ENCODE measurements around the gene CD36.
"Not testable (repeated sequence)": the region's sequence is repeated elsewhere in the genome, so short reads cannot be mapped to it uniquely, and the experiment has no call there.

The CD36 gene

GRCh38 chr7:80651471-80651870 is 13.0 kb downstream of the CD36 start:
- Histone ChIP-seq H3K9ac (ENCODE audit: low read length) (no peak overlapping the region), H3K27ac (ENCODE audit: low read depth, low read length) (no peak overlapping the region), H3K4me3 (ENCODE audit: low read depth, low read length) (no peak overlapping the region), H3K36me3 (ENCODE audit: control insufficient read depth, insufficient read depth, low read length) (no peaks in the 10 kb centered on the region), H3K4me1 (ENCODE audit: control insufficient read depth, insufficient read depth, low read length) (no peaks in the 10 kb centered on the region), H3K27me3 (ENCODE audit: control insufficient read depth, insufficient read depth, low read length) (no peaks in the 10 kb centered on the region), H3K9me3 (ENCODE audit: control insufficient read depth, insufficient read depth, low read depth, low read length) (no peaks in the 10 kb centered on the region)

GRCh38 chr7:80653244-80653643 is 14.8 kb downstream of the CD36 start:
- H3K27me3 ChIP-seq (ENCODE audit: control insufficient read depth, insufficient read depth, low read length), result no peaks in the 10 kb centered on the region
- H3K36me3 ChIP-seq (ENCODE audit: control insufficient read depth, insufficient read depth, low read length), result no peaks in the 10 kb centered on the region
- H3K4me1 ChIP-seq (ENCODE audit: control insufficient read depth, insufficient read depth, low read length), result no peaks in the 10 kb centered on the region
- no peaks in the 10 kb centered on the region for H3K9me3 ChIP-seq (ENCODE audit: control insufficient read depth, insufficient read depth, low read depth, low read length)
- no peak overlapping the region for H3K27ac ChIP-seq (ENCODE audit: low read depth, low read length)
- no peak overlapping the region for H3K4me3 ChIP-seq (ENCODE audit: low read depth, low read length)
- no peak overlapping the region for H3K9ac ChIP-seq (ENCODE audit: low read length)

DNA sequence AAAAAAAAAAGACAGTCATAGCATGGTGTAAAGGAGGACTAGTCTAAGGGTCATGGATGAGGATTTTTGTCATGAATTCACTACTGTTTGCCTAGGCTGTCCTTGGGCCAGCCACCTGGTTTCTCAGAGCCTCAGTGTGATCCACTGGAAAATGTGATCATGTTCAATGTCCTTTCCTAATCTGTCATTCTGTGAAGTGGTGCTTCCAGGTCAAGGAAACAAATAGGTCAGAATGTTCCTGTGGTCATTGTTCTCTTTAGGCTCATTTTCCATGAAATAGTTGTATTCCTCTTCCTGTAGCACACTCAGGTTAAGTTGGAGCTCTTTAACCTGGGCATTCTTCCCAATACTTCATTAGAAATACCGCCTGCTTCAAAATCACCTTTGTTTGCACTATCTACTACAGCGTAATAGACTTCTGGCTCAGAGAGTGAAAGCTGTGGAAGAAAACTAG is 16.5 kb downstream of the CD36 start:
- H3K9me3 ChIP-seq (ENCODE audit: control insufficient read depth, insufficient read depth, low read depth, low read length), result no peaks in the 10 kb centered on the region
- no peaks in the 10 kb centered on the region for H3K27me3 ChIP-seq (ENCODE audit: control insufficient read depth, insufficient read depth, low read length)
- H3K27ac ChIP-seq (ENCODE audit: low read depth, low read length), result no peak overlapping the region

DNA sequence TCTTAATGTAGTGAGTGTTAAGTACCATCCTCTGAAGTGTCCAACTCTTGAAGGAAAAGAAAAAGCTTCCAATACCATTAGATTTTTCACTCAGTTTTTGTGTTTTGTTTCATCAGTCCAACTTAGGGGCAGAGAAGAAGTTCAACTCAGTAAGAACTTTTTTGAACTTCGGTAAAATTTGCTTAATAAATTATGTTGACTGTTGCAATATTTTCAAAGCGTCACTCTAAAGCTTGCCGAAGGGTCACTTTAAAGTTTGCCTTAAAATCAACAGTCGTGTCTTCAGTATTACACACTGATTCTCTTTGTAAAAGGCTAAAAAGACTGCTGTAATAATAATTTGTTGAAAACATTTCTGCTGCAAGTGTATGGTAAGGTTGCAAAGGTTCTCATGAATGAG is 17.6 kb downstream of the CD36 start:
- H3K27ac ChIP-seq (ENCODE audit: low read depth, low read length), result no peak overlapping the region
- no peaks in the 10 kb centered on the region for H3K27me3 ChIP-seq (ENCODE audit: control insufficient read depth, insufficient read depth, low read length)
- no peaks in the 10 kb centered on the region for H3K9me3 ChIP-seq (ENCODE audit: control insufficient read depth, insufficient read depth, low read depth, low read length)
- no peak overlapping the region for H3K4me3 ChIP-seq (ENCODE audit: low read depth, low read length)
- H3K4me1 ChIP-seq (ENCODE audit: control insufficient read depth, insufficient read depth, low read length), result no peaks in the 10 kb centered on the region
- no peak overlapping the region for H3K9ac ChIP-seq (ENCODE audit: low read length)
- no peaks in the 10 kb centered on the region for H3K36me3 ChIP-seq (ENCODE audit: control insufficient read depth, insufficient read depth, low read length)

More for the DNA sequence above, 16.5 kb downstream of the CD36 start:
- Histone ChIP-seq H3K4me1 (ENCODE audit: control insufficient read depth, insufficient read depth, low read length) (no peaks in the 10 kb centered on the region), H3K4me3 (ENCODE audit: low read depth, low read length) (no peak overlapping the region), H3K9ac (ENCODE audit: low read length) (no peak overlapping the region), H3K36me3 (ENCODE audit: control insufficient read depth, insufficient read depth, low read length) (no peaks in the 10 kb centered on the region)

DNA sequence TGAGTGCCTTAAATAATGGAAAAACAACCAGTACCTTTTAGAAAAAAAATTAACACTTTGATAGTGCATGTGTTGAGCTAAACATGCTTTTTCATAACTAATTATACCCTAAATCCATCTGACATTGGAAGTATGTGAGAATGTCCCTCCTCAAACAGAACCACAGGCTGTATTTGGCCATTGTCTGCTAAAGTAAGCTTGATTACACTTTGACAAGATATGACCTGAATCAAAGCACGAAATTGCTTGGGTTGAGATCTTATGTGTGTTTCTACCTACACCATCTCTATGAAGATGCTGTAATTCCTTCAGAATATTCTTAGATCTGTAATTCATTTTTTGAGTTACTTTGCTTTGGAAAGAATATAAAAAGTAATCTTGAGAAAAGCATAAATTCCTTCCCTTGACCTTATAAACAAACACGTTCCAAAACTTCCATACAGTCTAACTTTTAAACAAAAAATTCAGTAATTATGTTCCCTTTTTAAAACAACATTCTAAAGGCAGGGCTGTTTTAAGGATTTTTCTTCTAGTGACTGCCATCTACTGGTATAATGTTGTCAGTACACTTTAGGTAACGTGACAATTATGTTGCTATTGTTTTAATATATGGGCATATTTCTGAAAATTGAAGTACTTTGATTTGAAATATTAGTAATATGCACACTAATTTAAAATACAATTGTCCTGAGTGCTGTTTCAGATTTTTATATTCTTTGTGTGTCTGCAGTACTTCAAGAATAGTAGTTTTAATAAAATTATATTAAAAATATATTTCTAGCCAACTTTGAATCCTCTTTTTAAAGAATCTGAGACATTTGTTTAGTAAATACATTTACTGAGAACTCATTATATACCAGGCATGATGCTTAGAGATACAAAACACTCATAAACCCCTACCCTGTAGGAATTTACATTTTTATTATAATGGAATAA is 20.9 kb downstream of the CD36 start:
- no peaks in the 10 kb centered on the region for H3K9me3 ChIP-seq (ENCODE audit: control insufficient read depth, insufficient read depth, low read depth, low read length)
- no peak overlapping the region for H3K9ac ChIP-seq (ENCODE audit: low read length)
- H3K4me1 ChIP-seq (ENCODE audit: control insufficient read depth, insufficient read depth, low read length), result no peaks in the 10 kb centered on the region
- H3K4me3 ChIP-seq (ENCODE audit: low read depth, low read length), result no peak overlapping the region
- no peaks in the 10 kb centered on the region for H3K27me3 ChIP-seq (ENCODE audit: control insufficient read depth, insufficient read depth, low read length)
- H3K36me3 ChIP-seq (ENCODE audit: control insufficient read depth, insufficient read depth, low read length), result no peaks in the 10 kb centered on the region
- no peak overlapping the region for H3K27ac ChIP-seq (ENCODE audit: low read depth, low read length)

GRCh38 chr7:80660939-80661338 is 22.5 kb downstream of the CD36 start:
- H3K36me3 ChIP-seq (ENCODE audit: control insufficient read depth, insufficient read depth, low read length), result no peaks in the 10 kb centered on the region
- no peaks in the 10 kb centered on the region for H3K27me3 ChIP-seq (ENCODE audit: control insufficient read depth, insufficient read depth, low read length)
- no peak overlapping the region for H3K9ac ChIP-seq (ENCODE audit: low read length)
- no peaks in the 10 kb centered on the region for H3K4me1 ChIP-seq (ENCODE audit: control insufficient read depth, insufficient read depth, low read length)
- H3K4me3 ChIP-seq (ENCODE audit: low read depth, low read length), result no peak overlapping the region
- no peak overlapping the region for H3K27ac ChIP-seq (ENCODE audit: low read depth, low read length)
- H3K9me3 ChIP-seq (ENCODE audit: control insufficient read depth, insufficient read depth, low read depth, low read length), result no peaks in the 10 kb centered on the region

GRCh38 chr7:80661729-80662128 is 23.3 kb downstream of the CD36 start:
- H3K9ac ChIP-seq (ENCODE audit: low read length), result no peak overlapping the region
- no peak overlapping the region for H3K27ac ChIP-seq (ENCODE audit: low read depth, low read length)
- no peaks in the 10 kb centered on the region for H3K27me3 ChIP-seq (ENCODE audit: control insufficient read depth, insufficient read depth, low read length)
- no peaks in the 10 kb centered on the region for H3K4me1 ChIP-seq (ENCODE audit: control insufficient read depth, insufficient read depth, low read length)
- H3K4me3 ChIP-seq (ENCODE audit: low read depth, low read length), result no peak overlapping the region
- no peaks in the 10 kb centered on the region for H3K9me3 ChIP-seq (ENCODE audit: control insufficient read depth, insufficient read depth, low read depth, low read length)
- H3K36me3 ChIP-seq (ENCODE audit: control insufficient read depth, insufficient read depth, low read length), result no peaks in the 10 kb centered on the region

DNA sequence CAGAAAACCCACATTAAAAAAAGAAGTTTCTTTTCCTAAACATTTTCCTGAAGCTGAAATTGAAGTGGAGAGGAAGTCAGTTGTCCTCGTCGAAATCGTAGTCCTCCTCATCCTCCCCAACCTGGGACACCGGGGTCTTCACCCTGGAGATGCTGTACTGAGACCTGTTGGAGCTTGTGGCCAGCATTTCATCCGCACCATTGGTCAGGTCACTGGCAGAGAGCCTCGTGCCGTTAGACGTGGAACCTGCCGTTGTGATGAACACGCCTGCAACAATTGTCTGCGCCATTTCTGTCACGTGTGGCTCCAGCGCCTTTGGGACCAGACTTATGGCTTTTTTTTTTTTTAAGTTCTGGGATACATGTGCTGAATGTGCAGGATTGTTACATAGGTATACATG is 23.8 kb downstream of the CD36 start:
- H3K9me3 ChIP-seq (ENCODE audit: control insufficient read depth, insufficient read depth, low read depth, low read length), result no peaks in the 10 kb centered on the region
- no peak overlapping the region for H3K4me3 ChIP-seq (ENCODE audit: low read depth, low read length)
- H3K4me1 ChIP-seq (ENCODE audit: control insufficient read depth, insufficient read depth, low read length), result no peaks in the 10 kb centered on the region
- no peaks in the 10 kb centered on the region for H3K27me3 ChIP-seq (ENCODE audit: control insufficient read depth, insufficient read depth, low read length)
- no peak overlapping the region for H3K9ac ChIP-seq (ENCODE audit: low read length)
- no peak overlapping the region for H3K27ac ChIP-seq (ENCODE audit: low read depth, low read length)
- no peaks in the 10 kb centered on the region for H3K36me3 ChIP-seq (ENCODE audit: control insufficient read depth, insufficient read depth, low read length)

GRCh38 chr7:80665526-80665925 is 27.1 kb downstream of the CD36 start:
- Histone ChIP-seq H3K36me3 (ENCODE audit: control insufficient read depth, insufficient read depth, low read length) (no peaks in the 10 kb centered on the region), H3K4me1 (ENCODE audit: control insufficient read depth, insufficient read depth, low read length) (no peaks in the 10 kb centered on the region), H3K27ac (ENCODE audit: low read depth, low read length) (no peak overlapping the region), H3K4me3 (ENCODE audit: low read depth, low read length) (no peak overlapping the region), H3K9ac (ENCODE audit: low read length) (no peak overlapping the region), H3K27me3 (ENCODE audit: control insufficient read depth, insufficient read depth, low read length) (no peaks in the 10 kb centered on the region), H3K9me3 (ENCODE audit: control insufficient read depth, insufficient read depth, low read depth, low read length) (no peaks in the 10 kb centered on the region)

DNA sequence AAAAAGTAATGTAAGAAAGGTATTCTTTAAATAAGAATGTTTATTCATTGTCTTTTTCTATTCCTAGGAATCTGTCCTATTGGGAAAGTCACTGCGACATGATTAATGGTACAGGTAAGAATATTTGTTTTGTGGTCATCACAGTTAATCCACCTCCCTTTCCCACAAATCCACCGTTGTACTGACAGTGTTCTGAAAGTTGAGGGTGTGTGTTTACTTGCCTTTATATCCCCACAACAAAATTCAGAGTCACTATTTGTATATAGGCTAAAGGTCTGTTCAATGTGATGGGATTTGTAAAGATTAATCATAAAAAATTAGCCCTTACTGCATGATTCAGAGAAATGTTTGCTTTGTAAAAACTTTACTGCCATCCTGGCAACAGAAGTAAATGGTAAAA is 27.9 kb downstream of the CD36 start:
- Histone ChIP-seq H3K9me3 (ENCODE audit: control insufficient read depth, insufficient read depth, low read depth, low read length) (no peaks in the 10 kb centered on the region), H3K4me1 (ENCODE audit: control insufficient read depth, insufficient read depth, low read length) (no peaks in the 10 kb centered on the region), H3K4me3 (ENCODE audit: low read depth, low read length) (no peak overlapping the region), H3K27me3 (ENCODE audit: control insufficient read depth, insufficient read depth, low read length) (no peaks in the 10 kb centered on the region), H3K36me3 (ENCODE audit: control insufficient read depth, insufficient read depth, low read length) (no peaks in the 10 kb centered on the region), H3K27ac (ENCODE audit: low read depth, low read length) (no peak overlapping the region), H3K9ac (ENCODE audit: low read length) (no peak overlapping the region)

GRCh38 chr7:80669367-80669766 is 30.9 kb downstream of the CD36 start:
- H3K36me3 ChIP-seq (ENCODE audit: control insufficient read depth, insufficient read depth, low read length); H3K9ac ChIP-seq (ENCODE audit: low read length); H3K4me1 ChIP-seq (ENCODE audit: control insufficient read depth, insufficient read depth, low read length); H3K27ac ChIP-seq (ENCODE audit: low read depth, low read length); H3K27me3 ChIP-seq (ENCODE audit: control insufficient read depth, insufficient read depth, low read length); H3K4me3 ChIP-seq (ENCODE audit: low read depth, low read length); H3K9me3 ChIP-seq (ENCODE audit: control insufficient read depth, insufficient read depth, low read depth, low read length): not testable (repeated sequence)
